Endothelial cell of coronary artery (primary cell): ENCODE data around the gene OR4A15. TPM values are rescaled to one million over a fixed set of nuclear protein-coding genes. Genes with fewer than 3 reads are reported as not detected.

ENCODE experiments used
- total RNA-seq: library from RNA; depleted of rRNA; stranded (reverse); fragments of >200 nt; gene quantifications from 2 replicates; pipeline ENCODE4 v1.2.3, GENCODE V29; 2014

The OR4A15 gene
- total RNA-seq = not detected in 2 replicates

GRCh38 chr11:55367674-55368073 is at the start of gene OR4A15:
OR4A15 (plus strand) TSS chr11:55367974; CDS start chr11:55367974, 0 bp downstream.

GRCh38 chr11:55342901-55343300 is 24.9 kb upstream of the OR4A15 start, which contains the start of gene OR4A16:
OR4A16 (plus strand) TSS chr11:55343201; CDS start chr11:55343201, 0 bp downstream.

Other genes starting within 250 kb of the OR4A15 start
- gene TRIM48, start 105.8 kb upstream of the OR4A15 start, total RNA-seq = not detected in 2 replicates
- not detected in 2 replicates for gene OR4A16, start 24.8 kb upstream of the OR4A15 start, total RNA-seq
- gene OR4C15, start 186.5 kb downstream of the OR4A15 start, total RNA-seq = not detected in 2 replicates
- gene OR4C16, start 204.2 kb downstream of the OR4A15 start, total RNA-seq = not detected in 2 replicates
- not detected in 2 replicates for gene OR4C11, start 239.7 kb downstream of the OR4A15 start, total RNA-seq